HCT116 (cell line): ENCODE measurements around the gene SLC35C1.

Source experiments
- CTCF ChIP-seq, 3 experiments: fragments of 200-600 bp in 1 of 3; sonication (generic) in 1 of 3; IDR thresholded peaks in 2 of 3; conservative IDR thresholded peaks in 1 of 3; 2 replicates each; pipeline ENCODE4 v1.5.1; 2012 to 2017; ENCODE audit warnings: low read depth in 2 of 3, low read length in 2 of 3, antibody characterized with exemption in 1 of 3, borderline replicate concordance in 1 of 3, control low read depth in 1 of 3, mild to moderate bottlenecking in 1 of 3, mixed read lengths in 1 of 3, mixed run types in 1 of 3, moderate library complexity in 1 of 3; ENCODE audit not compliant: insufficient read depth in 1 of 3
- EGR1 ChIP-seq: IDR thresholded peaks from 2 replicates; pipeline ENCODE4 v1.6.1; 2012; ENCODE audit warnings: low read depth
- POLR2AphosphoS5 ChIP-seq: IDR thresholded peaks from 2 replicates; pipeline ENCODE4 v1.6.1; 2011; ENCODE audit warnings: mild to moderate bottlenecking, low read depth, low read length, moderate library complexity
- TCF7L2 ChIP-seq: IDR thresholded peaks from 2 replicates; pipeline ENCODE4 v1.7.0; 2011; ENCODE audit warnings: borderline replicate concordance, inconsistent platforms; ENCODE audit not compliant: insufficient read depth, insufficient read length; ENCODE audit errors: extremely low read depth
- TF ChIP-seq, protein P1 (sequence below): IDR thresholded peaks from 2 replicates; pipeline ENCODE4 v1.6.1; 2012
- TF ChIP-seq, protein P2 (sequence below): IDR thresholded peaks from 2 replicates; pipeline ENCODE4 v1.6.1; 2012

DNA sequence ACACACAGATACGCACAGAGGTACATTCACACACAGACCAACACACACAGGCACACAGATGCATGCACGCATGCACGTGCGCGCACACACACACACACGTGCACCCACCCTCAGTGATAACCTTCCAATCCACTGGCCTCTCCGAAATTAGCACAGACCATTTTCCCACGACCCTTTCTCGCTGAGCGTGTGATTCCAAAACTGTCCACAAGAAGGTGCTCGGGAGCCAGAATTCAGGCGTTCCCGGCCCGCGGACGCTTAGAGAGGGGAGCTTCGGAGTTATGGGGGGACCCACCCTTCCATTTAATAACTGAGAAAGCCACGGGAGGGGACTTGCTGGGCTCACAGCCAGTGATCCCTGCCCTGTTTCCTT, 33.8 kb upstream of the SLC35C1 start:
- TF ChIP-seq POLR2AphosphoS5 (no peak), TCF7L2 (no peak), CTCF (IDR thresholded peaks at IDR 0.05 in 2 of 3, conservative IDR thresholded peaks at IDR 0.05 in 1 of 3; ENCODE audit: borderline replicate concordance in 1 of 3, insufficient read depth in 1 of 3, low read depth in 2 of 3, low read length in 2 of 3) (peak; percentile 57 to 85 (median 80); a peak in 5 of 6 replicates), EGR1 (no peak)
- TF ChIP-seq, protein P1, sequence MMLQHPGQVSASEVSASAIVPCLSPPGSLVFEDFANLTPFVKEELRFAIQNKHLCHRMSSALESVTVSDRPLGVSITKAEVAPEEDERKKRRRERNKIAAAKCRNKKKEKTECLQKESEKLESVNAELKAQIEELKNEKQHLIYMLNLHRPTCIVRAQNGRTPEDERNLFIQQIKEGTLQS: no peak
- TF ChIP-seq, protein P2, sequence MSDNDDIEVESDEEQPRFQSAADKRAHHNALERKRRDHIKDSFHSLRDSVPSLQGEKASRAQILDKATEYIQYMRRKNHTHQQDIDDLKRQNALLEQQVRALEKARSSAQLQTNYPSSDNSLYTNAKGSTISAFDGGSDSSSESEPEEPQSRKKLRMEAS: no peak
